Ascending aorta (tissue), 2 donors: Measurements from ENCODE around the gene TYMS. TPM values are rescaled to one million over a fixed set of nuclear protein-coding genes. Genes with fewer than 3 reads are reported as not detected.
"Not testable (repeated sequence)": the region's sequence is repeated elsewhere in the genome, so short reads cannot be mapped to it uniquely, and the experiment has no call there.

ENCODE experiments used
- DNase-seq, 2 donors: peaks; one replicate each; pipeline ENCODE4 v3.0.0-alpha.2; 2019; ENCODE audit warnings: low spot score in 2 of 2
- H3K27ac ChIP-seq, 2 donors: fragments of 200-600 bp; sonication (generic); one replicate each; pipeline ENCODE4 v1.5.1; 2016 to 2017; ENCODE audit warnings: mild to moderate bottlenecking in 1 of 2
- H3K27me3 ChIP-seq: fragments of 200-600 bp; sonication (generic); one replicate; pipeline ENCODE4 v1.5.1; 2017
- H3K36me3 ChIP-seq, 2 donors: fragments of 200-600 bp; sonication (generic); one replicate each; pipeline ENCODE4 v1.5.1; 2016
- H3K4me1 ChIP-seq, 2 donors: fragments of 200-600 bp; sonication (generic); one replicate each; pipeline ENCODE4 v1.5.1; 2016 to 2017; ENCODE audit warnings: mild to moderate bottlenecking in 1 of 2
- H3K4me3 ChIP-seq, 2 donors: fragments of 200-600 bp; sonication (generic); one replicate each; pipeline ENCODE4 v1.5.1; 2016 to 2017; ENCODE audit warnings: mild to moderate bottlenecking in 1 of 2
- H3K9me3 ChIP-seq, 2 donors: fragments of 200-600 bp; sonication (generic); one replicate each; pipeline ENCODE4 v1.5.1; 2016
- CTCF ChIP-seq, 3 experiments: fragments of 200-600 bp in 2 of 3; fragments of 450-650 bp in 1 of 3; sonication (generic) in 2 of 3; IDR thresholded peaks; one replicate each; pipeline ENCODE4 v1.5.1; 2016 to 2019; ENCODE audit warnings: antibody characterized with exemption in 3 of 3, mild to moderate bottlenecking in 1 of 3, moderate library complexity in 1 of 3
- intact Hi-C: fragments of 100-400 bp; cut with DNase I; formaldehyde crosslinking; loops from one replicate; pipeline ENCODE4 v1.15.1; 2023
- total RNA-seq: library from RNA; depleted of rRNA; stranded (reverse); fragments of >200 nt; gene quantifications from one replicate; pipeline ENCODE4 v1.1.0, GENCODE V29; 2016

Gene TYMS
- total RNA-seq, 1 donor from 2014 or later = 0.53 TPM

- H3K27ac ChIP-seq = no peak overlapping the region
- intact Hi-C loops = no loop called here
- peaks cover 20 to 73% of the 10 kb centered on the region in 2 donors for H3K36me3 ChIP-seq
- H3K4me3 ChIP-seq = no peak overlapping the region
- no peaks in the 10 kb centered on the region for H3K27me3 ChIP-seq
- no peaks in the 10 kb centered on the region for H3K9me3 ChIP-seq
- no peaks in the 10 kb centered on the region for H3K4me1 ChIP-seq
- DNase-seq = no peak
- no peak for TF ChIP-seq CTCF (IDR thresholded peaks at IDR 0.05)
Measured at GRCh38 chr18:678482-679182, 21.2 kb downstream of the TYMS start.

GRCh38 chr18:679516-679915 is 22.1 kb downstream of the TYMS start:
- Histone ChIP-seq H3K36me3 (peaks cover 20 to 69% of the 10 kb centered on the region in 2 donors), H3K4me3 (no peak overlapping the region), H3K27ac (no peak overlapping the region), H3K9me3 (no peaks in the 10 kb centered on the region), H3K4me1 (no peaks in the 10 kb centered on the region), H3K27me3 (no peaks in the 10 kb centered on the region)
- no peak for TF ChIP-seq CTCF (IDR thresholded peaks at IDR 0.05)
- DNase-seq = no peak
- intact Hi-C loops = no loop called here

GRCh38 chr18:680392-680791 is 22.9 kb downstream of the TYMS start:
- Histone ChIP-seq H3K36me3 (peaks cover 24 to 60% of the 10 kb centered on the region in 2 donors), H3K27me3 (no peaks in the 10 kb centered on the region), H3K9me3 (no peaks in the 10 kb centered on the region), H3K27ac (no peak overlapping the region), H3K4me3 (no peak overlapping the region), H3K4me1 (no peaks in the 10 kb centered on the region)
- no peak for DNase-seq
- TF ChIP-seq CTCF (IDR thresholded peaks at IDR 0.05) = no peak
- intact Hi-C loops = no loop called here

- Histone ChIP-seq H3K9me3 (no peaks in the 10 kb centered on the region), H3K4me3 (no peak overlapping the region), H3K4me1 (no peaks in the 10 kb centered on the region), H3K27ac (no peak overlapping the region), H3K36me3 (peaks cover 24 to 57% of the 10 kb centered on the region in 2 donors), H3K27me3 (no peaks in the 10 kb centered on the region)
- intact Hi-C loops = no loop called here
- DNase-seq = no peak
- no peak for TF ChIP-seq CTCF (IDR thresholded peaks at IDR 0.05)
Measured at GRCh38 chr18:681985-682384, 24.5 kb downstream of the TYMS start.

- intact Hi-C loops, H3K27ac ChIP-seq, DNase-seq, H3K4me1 ChIP-seq, H3K27me3 ChIP-seq, H3K4me3 ChIP-seq, H3K9me3 ChIP-seq: not testable (repeated sequence)
- peaks cover 24 to 54% of the 10 kb centered on the region in 2 donors for H3K36me3 ChIP-seq
Measured at GRCh38 chr18:682416-682815, 25.0 kb downstream of the TYMS start.

- H3K9me3 ChIP-seq = no peaks in the 10 kb centered on the region
- no peaks in the 10 kb centered on the region for H3K4me1 ChIP-seq
- no peak overlapping the region for H3K4me3 ChIP-seq
- DNase-seq = no peak
- TF ChIP-seq CTCF (IDR thresholded peaks at IDR 0.05) = no peak
- intact Hi-C loops = no loop called here
- H3K27ac ChIP-seq = no peak overlapping the region
- H3K27me3 ChIP-seq = no peaks in the 10 kb centered on the region
- peaks cover 23 to 51% of the 10 kb centered on the region in 2 donors for H3K36me3 ChIP-seq
Measured at GRCh38 chr18:682833-683232, 25.4 kb downstream of the TYMS start.
